D721Med (cell line): Measurements from ENCODE around the gene XYLT1.

ENCODE experiments used
- DNase-seq: peaks from one replicate; pipeline ENCODE4 v3.0.0; 2011; ENCODE audit warnings: low spot score; ENCODE audit not compliant: insufficient read length
- FAIRE-seq: peaks from 2 replicates; lab custom pipeline; 2011; peaks lifted over from hg19 to GRCh38; lab: Jason Lieb, UNC
- TF ChIP-seq, protein P1 (sequence below): IDR thresholded peaks from 2 replicates; pipeline ENCODE4 v1.5.1; 2012; ENCODE audit warnings: mild to moderate bottlenecking, control low read depth; ENCODE audit not compliant: insufficient read depth; ENCODE audit errors: missing control alignments

Gene XYLT1

GRCh38 chr16:17143546-17144419 is 327.0 kb downstream of the XYLT1 start:
- TF ChIP-seq, protein P1, sequence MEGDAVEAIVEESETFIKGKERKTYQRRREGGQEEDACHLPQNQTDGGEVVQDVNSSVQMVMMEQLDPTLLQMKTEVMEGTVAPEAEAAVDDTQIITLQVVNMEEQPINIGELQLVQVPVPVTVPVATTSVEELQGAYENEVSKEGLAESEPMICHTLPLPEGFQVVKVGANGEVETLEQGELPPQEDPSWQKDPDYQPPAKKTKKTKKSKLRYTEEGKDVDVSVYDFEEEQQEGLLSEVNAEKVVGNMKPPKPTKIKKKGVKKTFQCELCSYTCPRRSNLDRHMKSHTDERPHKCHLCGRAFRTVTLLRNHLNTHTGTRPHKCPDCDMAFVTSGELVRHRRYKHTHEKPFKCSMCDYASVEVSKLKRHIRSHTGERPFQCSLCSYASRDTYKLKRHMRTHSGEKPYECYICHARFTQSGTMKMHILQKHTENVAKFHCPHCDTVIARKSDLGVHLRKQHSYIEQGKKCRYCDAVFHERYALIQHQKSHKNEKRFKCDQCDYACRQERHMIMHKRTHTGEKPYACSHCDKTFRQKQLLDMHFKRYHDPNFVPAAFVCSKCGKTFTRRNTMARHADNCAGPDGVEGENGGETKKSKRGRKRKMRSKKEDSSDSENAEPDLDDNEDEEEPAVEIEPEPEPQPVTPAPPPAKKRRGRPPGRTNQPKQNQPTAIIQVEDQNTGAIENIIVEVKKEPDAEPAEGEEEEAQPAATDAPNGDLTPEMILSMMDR, result no peak
- FAIRE-seq, result no peak

DNA sequence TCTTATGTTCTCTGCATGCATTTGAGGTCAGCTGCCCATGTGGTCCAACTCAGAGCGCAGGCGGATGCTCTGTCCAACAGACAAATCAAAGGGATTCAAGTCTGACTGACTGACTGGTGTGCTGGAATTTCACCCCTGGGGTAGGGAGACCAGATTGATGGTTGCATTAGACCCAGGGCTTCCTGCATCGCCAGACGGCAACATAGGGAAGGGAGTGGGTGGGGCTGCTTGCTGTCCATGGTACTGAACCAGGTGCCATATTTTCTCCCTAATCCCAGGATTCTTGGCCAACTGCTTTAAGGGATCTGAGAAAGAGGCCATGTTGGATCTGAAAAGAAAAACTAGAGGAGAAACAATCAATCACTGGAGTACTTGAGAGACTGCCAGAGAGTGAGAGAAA is 332.0 kb downstream of the XYLT1 start:
- TF ChIP-seq, protein P1, result no peak
- FAIRE-seq (no peak), DNase-seq (no peak)

More at GRCh38 chr16:17143546-17144419, 327.0 kb downstream of the XYLT1 start:
- no peak for DNase-seq

GRCh38 chr16:17135439-17135838 is 335.3 kb downstream of the XYLT1 start:
- DNase-seq (no peak), FAIRE-seq (no peak)
- TF ChIP-seq, protein P1, result no peak

GRCh38 chr16:17134586-17134985 is 336.2 kb downstream of the XYLT1 start:
- TF ChIP-seq, protein P1, result no peak
- no peak for DNase-seq
- no peak for FAIRE-seq

GRCh38 chr16:17133851-17134250 is 336.9 kb downstream of the XYLT1 start:
- FAIRE-seq (no peak), DNase-seq (no peak)
- TF ChIP-seq, protein P1, result no peak

- FAIRE-seq (no peak), DNase-seq (no peak)
- TF ChIP-seq, protein P1, result no peak
Measured at GRCh38 chr16:17131351-17131750, 339.4 kb downstream of the XYLT1 start.

GRCh38 chr16:17130733-17131132 is 340.0 kb downstream of the XYLT1 start:
- DNase-seq (no peak), FAIRE-seq (no peak)

More at GRCh38 chr16:17130733-17131132, 340.0 kb downstream of the XYLT1 start:
- TF ChIP-seq, protein P1, result no peak
